ENCODE results near the gene CDX1.

The CDX1 gene

GRCh38 chr5:150204590-150204960, 38.0 kb downstream of the CDX1 start:
- peaks cover 0 to 37% (median 2%) of the 10 kb centered on the region in 3 experiments for H3K27me3 ChIP-seq (ENCODE audit: control insufficient read depth in 3 of 3, insufficient read depth in 3 of 3, low read depth in 1 of 3, low read length in 3 of 3)
- no peak overlapping the region for H3K4me3 ChIP-seq (ENCODE audit: low read length in 2 of 2)
- H2AFZ ChIP-seq (ENCODE audit: low read length) = no peak overlapping the region
- H3K4me2 ChIP-seq (ENCODE audit: insufficient read depth, low read length, poor library complexity, severe bottlenecking) = no peak overlapping the region
- no peak overlapping the region for H3K18ac ChIP-seq (ENCODE audit: low read length)
- no peak overlapping the region for H4K8ac ChIP-seq (ENCODE audit: low read depth, low read length)
- H2BK12ac ChIP-seq (ENCODE audit: low read length) = no peak overlapping the region
- peaks cover 4 to 7% of the 10 kb centered on the region in 2 donors for H3K4me1 ChIP-seq (ENCODE audit: control insufficient read depth in 2 of 2, insufficient read depth in 1 of 2, low read depth in 1 of 2, low read length in 2 of 2)
- no peak overlapping the region for H2BK120ac ChIP-seq (ENCODE audit: low read depth, low read length)
- no peaks in the 10 kb centered on the region for H3K79me1 ChIP-seq (ENCODE audit: low read depth, low read length)
- no CpG with 5 or more reads among the region's 13 CpGs for WGBS, 2 donors (ENCODE audit: extremely low coverage in 2 of 2, insufficient read length in 2 of 2, insufficient replicate concordance in 1 of 2)
- no peak overlapping the region for H2AK5ac ChIP-seq (ENCODE audit: low read depth, low read length)
- no peak overlapping the region for H3K27ac ChIP-seq (replicated peaks; ENCODE audit: low read length)
- no peak overlapping the region for H2BK5ac ChIP-seq (ENCODE audit: low read length)
- H3K23ac ChIP-seq (ENCODE audit: low read depth, low read length, poor library complexity) = no peak overlapping the region
- no peaks in the 10 kb centered on the region for H3K36me3 ChIP-seq (replicated peaks in 1 of 2; ENCODE audit: control insufficient read depth in 2 of 2, insufficient read depth in 2 of 2, low read length in 2 of 2)
- H2BK15ac ChIP-seq (ENCODE audit: low read length) = no peak overlapping the region
- no peaks in the 10 kb centered on the region for H3K9me3 ChIP-seq (replicated peaks in 1 of 2; ENCODE audit: control insufficient read depth in 2 of 2, insufficient read depth in 1 of 2, low read depth in 1 of 2, low read length in 2 of 2)
- H4K91ac ChIP-seq (ENCODE audit: low read depth, low read length, poor library complexity) = no peak overlapping the region
- no peak overlapping the region for H3K14ac ChIP-seq (ENCODE audit: low read length)
- H3K4ac ChIP-seq (ENCODE audit: low read length) = no peak overlapping the region
- no peak for DNase-seq (ENCODE audit: low spot score)
- no peak overlapping the region for H3K9ac ChIP-seq (ENCODE audit: low read depth, low read length, poor library complexity)

- H2BK5ac ChIP-seq (ENCODE audit: low read length) = no peak overlapping the region
- H4K91ac ChIP-seq (ENCODE audit: low read depth, low read length, poor library complexity) = no peak overlapping the region
- peaks cover 0 to 32% (median 0%) of the 10 kb centered on the region in 3 experiments for H3K27me3 ChIP-seq (ENCODE audit: control insufficient read depth in 3 of 3, insufficient read depth in 3 of 3, low read depth in 1 of 3, low read length in 3 of 3)
- H3K9me3 ChIP-seq (replicated peaks in 1 of 2; ENCODE audit: control insufficient read depth in 2 of 2, insufficient read depth in 1 of 2, low read depth in 1 of 2, low read length in 2 of 2) = no peaks in the 10 kb centered on the region
- no peak overlapping the region for H3K4me2 ChIP-seq (ENCODE audit: insufficient read depth, low read length, poor library complexity, severe bottlenecking)
- H3K23ac ChIP-seq (ENCODE audit: low read depth, low read length, poor library complexity) = no peak overlapping the region
- peak overlapping the region; percentile 5 for H3K18ac ChIP-seq (ENCODE audit: low read length)
- no peaks in the 10 kb centered on the region for H3K36me3 ChIP-seq (replicated peaks in 1 of 2; ENCODE audit: control insufficient read depth in 2 of 2, insufficient read depth in 2 of 2, low read length in 2 of 2)
- no peak overlapping the region for H3K9ac ChIP-seq (ENCODE audit: low read depth, low read length, poor library complexity)
- H2AFZ ChIP-seq (ENCODE audit: low read length) = peak overlapping the region; percentile 42
- H3K4ac ChIP-seq (ENCODE audit: low read length) = no peak overlapping the region
- H2AK5ac ChIP-seq (ENCODE audit: low read depth, low read length) = no peak overlapping the region
- H3K4me1 ChIP-seq (ENCODE audit: control insufficient read depth in 2 of 2, insufficient read depth in 1 of 2, low read depth in 1 of 2, low read length in 2 of 2) = peaks cover 7 to 11% of the 10 kb centered on the region in 2 donors
- no peak for DNase-seq (ENCODE audit: low spot score)
- H3K4me3 ChIP-seq (ENCODE audit: low read length in 2 of 2) = peak overlapping the region in 1 of 2 donors; percentile 35
- H3K14ac ChIP-seq (ENCODE audit: low read length) = no peak overlapping the region
- no peak overlapping the region for H3K27ac ChIP-seq (replicated peaks; ENCODE audit: low read length)
- no peaks in the 10 kb centered on the region for H3K79me1 ChIP-seq (ENCODE audit: low read depth, low read length)
- WGBS, 2 donors (ENCODE audit: extremely low coverage in 2 of 2, insufficient read length in 2 of 2, insufficient replicate concordance in 1 of 2) = no CpG with 5 or more reads among the region's 6 CpGs
- no peak overlapping the region for H2BK15ac ChIP-seq (ENCODE audit: low read length)
- H2BK12ac ChIP-seq (ENCODE audit: low read length) = no peak overlapping the region
- no peak overlapping the region for H2BK120ac ChIP-seq (ENCODE audit: low read depth, low read length)
- no peak overlapping the region for H4K8ac ChIP-seq (ENCODE audit: low read depth, low read length)
Observed at GRCh38 chr5:150206098-150206778, 39.7 kb downstream of the CDX1 start.

GRCh38 chr5:150206779-150207115, 40.2 kb downstream of the CDX1 start:
- Histone ChIP-seq H2AFZ (ENCODE audit: low read length) (no peak overlapping the region), H3K4ac (ENCODE audit: low read length) (no peak overlapping the region), H2AK5ac (ENCODE audit: low read depth, low read length) (peak overlapping the region; percentile 1), H3K79me1 (ENCODE audit: low read depth, low read length) (no peaks in the 10 kb centered on the region), H3K36me3 (replicated peaks in 1 of 2; ENCODE audit: control insufficient read depth in 2 of 2, insufficient read depth in 2 of 2, low read length in 2 of 2) (no peaks in the 10 kb centered on the region), H3K4me2 (ENCODE audit: insufficient read depth, low read length, poor library complexity, severe bottlenecking) (no peak overlapping the region), H3K23ac (ENCODE audit: low read depth, low read length, poor library complexity) (no peak overlapping the region), H3K4me1 (ENCODE audit: control insufficient read depth in 2 of 2, insufficient read depth in 1 of 2, low read depth in 1 of 2, low read length in 2 of 2) (peaks cover 10 to 11% of the 10 kb centered on the region in 2 donors), H2BK15ac (ENCODE audit: low read length) (no peak overlapping the region), H3K9me3 (replicated peaks in 1 of 2; ENCODE audit: control insufficient read depth in 2 of 2, insufficient read depth in 1 of 2, low read depth in 1 of 2, low read length in 2 of 2) (no peaks in the 10 kb centered on the region), H2BK5ac (ENCODE audit: low read length) (no peak overlapping the region), H4K91ac (ENCODE audit: low read depth, low read length, poor library complexity) (no peak overlapping the region), H3K27me3 (ENCODE audit: control insufficient read depth in 3 of 3, insufficient read depth in 3 of 3, low read depth in 1 of 3, low read length in 3 of 3) (peaks cover 0 to 32% (median 0%) of the 10 kb centered on the region in 3 experiments), H3K9ac (ENCODE audit: low read depth, low read length, poor library complexity) (no peak overlapping the region), H4K8ac (ENCODE audit: low read depth, low read length) (no peak overlapping the region), H2BK120ac (ENCODE audit: low read depth, low read length) (no peak overlapping the region), H3K4me3 (ENCODE audit: low read length in 2 of 2) (no peak overlapping the region), H3K14ac (ENCODE audit: low read length) (no peak overlapping the region), H2BK12ac (ENCODE audit: low read length) (no peak overlapping the region), H3K27ac (replicated peaks; ENCODE audit: low read length) (no peak overlapping the region), H3K18ac (ENCODE audit: low read length) (peak overlapping the region; percentile 63)
- no CpG with 5 or more reads among the region's 6 CpGs for WGBS, 2 donors (ENCODE audit: extremely low coverage in 2 of 2, insufficient read length in 2 of 2, insufficient replicate concordance in 1 of 2)
- no peak for DNase-seq (ENCODE audit: low spot score)

GRCh38 chr5:150208187-150209098, 41.9 kb downstream of the CDX1 start:
- H2AFZ ChIP-seq (ENCODE audit: low read length) = peak overlapping the region; percentile 66
- WGBS, 2 donors (ENCODE audit: extremely low coverage in 2 of 2, insufficient read length in 2 of 2, insufficient replicate concordance in 1 of 2) = no CpG with 5 or more reads among the region's 19 CpGs
- no peak overlapping the region for H3K4me3 ChIP-seq (ENCODE audit: low read length in 2 of 2)
- no peak overlapping the region for H2BK120ac ChIP-seq (ENCODE audit: low read depth, low read length)
- no peak overlapping the region for H3K14ac ChIP-seq (ENCODE audit: low read length)
- H2AK5ac ChIP-seq (ENCODE audit: low read depth, low read length) = no peak overlapping the region
- peak overlapping the region; percentile 6 for H3K23ac ChIP-seq (ENCODE audit: low read depth, low read length, poor library complexity)
- no peak overlapping the region for H4K91ac ChIP-seq (ENCODE audit: low read depth, low read length, poor library complexity)
- H2BK15ac ChIP-seq (ENCODE audit: low read length) = no peak overlapping the region
- no peaks in the 10 kb centered on the region for H3K79me1 ChIP-seq (ENCODE audit: low read depth, low read length)
- H3K27me3 ChIP-seq (ENCODE audit: control insufficient read depth in 3 of 3, insufficient read depth in 3 of 3, low read depth in 1 of 3, low read length in 3 of 3) = peaks cover 0 to 30% (median 0%) of the 10 kb centered on the region in 3 experiments
- DNase-seq (ENCODE audit: low spot score) = no peak
- no peaks in the 10 kb centered on the region for H3K9me3 ChIP-seq (replicated peaks in 1 of 2; ENCODE audit: control insufficient read depth in 2 of 2, insufficient read depth in 1 of 2, low read depth in 1 of 2, low read length in 2 of 2)
- H3K9ac ChIP-seq (ENCODE audit: low read depth, low read length, poor library complexity) = no peak overlapping the region
- H3K4me2 ChIP-seq (ENCODE audit: insufficient read depth, low read length, poor library complexity, severe bottlenecking) = no peak overlapping the region
- peak overlapping the region; percentile 5 for H3K18ac ChIP-seq (ENCODE audit: low read length)
- no peaks in the 10 kb centered on the region for H3K36me3 ChIP-seq (replicated peaks in 1 of 2; ENCODE audit: control insufficient read depth in 2 of 2, insufficient read depth in 2 of 2, low read length in 2 of 2)
- H3K4ac ChIP-seq (ENCODE audit: low read length) = no peak overlapping the region
- H3K27ac ChIP-seq (replicated peaks; ENCODE audit: low read length) = no peak overlapping the region
- no peak overlapping the region for H4K8ac ChIP-seq (ENCODE audit: low read depth, low read length)
- H3K4me1 ChIP-seq (ENCODE audit: control insufficient read depth in 2 of 2, insufficient read depth in 1 of 2, low read depth in 1 of 2, low read length in 2 of 2) = peaks cover 11% of the 10 kb centered on the region in 2 donors
- H2BK5ac ChIP-seq (ENCODE audit: low read length) = no peak overlapping the region
- no peak overlapping the region for H2BK12ac ChIP-seq (ENCODE audit: low read length)
